IPS-18c (cell line): ENCODE results near the gene ACCS.

Source experiments
- H3K4me3 ChIP-seq: 2 replicates; pipeline ENCODE4 v1.7.0; 2013; ENCODE audit warnings: low read depth, mild to moderate bottlenecking, low read length, moderate library complexity; ENCODE audit not compliant: insufficient read depth
- H3K9me3 ChIP-seq: one replicate; pipeline ENCODE4 v1.6.1; 2013; ENCODE audit warnings: mild to moderate bottlenecking, low read length, moderate library complexity; ENCODE audit not compliant: control insufficient read depth, insufficient read depth

ACCS gene

DNA sequence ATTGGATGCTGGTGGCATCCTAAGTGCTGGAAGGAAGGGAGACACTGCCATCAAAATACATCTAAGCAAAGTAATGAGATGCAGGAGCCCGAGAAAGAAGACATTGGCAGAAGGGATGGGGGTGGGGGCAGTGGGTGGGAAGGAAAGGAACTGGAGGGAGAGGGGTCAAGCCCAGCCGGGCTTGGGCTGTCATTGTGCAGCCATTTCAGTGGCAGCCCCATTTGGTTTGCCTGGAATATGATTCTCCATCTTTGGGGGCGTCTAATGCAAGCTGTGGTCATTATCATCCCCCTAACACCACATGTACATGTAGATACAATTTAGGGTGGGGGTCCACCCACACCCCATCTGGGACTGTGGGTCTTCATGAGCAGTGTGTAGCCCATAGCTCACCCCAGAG is 32.2 kb upstream of the ACCS start:
- no peaks in the 10 kb centered on the region for H3K9me3 ChIP-seq
- no peak overlapping the region for H3K4me3 ChIP-seq

DNA sequence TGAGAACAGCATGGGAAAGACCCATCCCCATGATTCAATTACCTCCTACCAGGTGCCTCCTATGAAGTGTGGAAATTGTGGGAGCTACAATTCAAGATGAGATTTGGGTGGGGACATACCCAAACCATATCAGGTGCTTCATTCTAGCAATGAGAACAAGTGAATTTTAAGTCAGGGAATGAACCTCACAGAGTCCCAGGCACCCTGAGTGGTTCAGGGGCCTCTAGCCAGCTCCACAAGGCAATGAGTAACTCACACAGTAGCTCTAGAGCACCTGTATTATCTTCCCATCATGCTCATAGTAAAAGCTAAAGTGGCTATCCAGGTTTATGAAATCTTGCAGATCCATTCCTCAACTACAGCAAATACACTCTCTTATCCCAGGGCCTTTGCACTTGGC is 31.4 kb upstream of the ACCS start:
- no peak overlapping the region for H3K4me3 ChIP-seq
- H3K9me3 ChIP-seq = no peaks in the 10 kb centered on the region

DNA sequence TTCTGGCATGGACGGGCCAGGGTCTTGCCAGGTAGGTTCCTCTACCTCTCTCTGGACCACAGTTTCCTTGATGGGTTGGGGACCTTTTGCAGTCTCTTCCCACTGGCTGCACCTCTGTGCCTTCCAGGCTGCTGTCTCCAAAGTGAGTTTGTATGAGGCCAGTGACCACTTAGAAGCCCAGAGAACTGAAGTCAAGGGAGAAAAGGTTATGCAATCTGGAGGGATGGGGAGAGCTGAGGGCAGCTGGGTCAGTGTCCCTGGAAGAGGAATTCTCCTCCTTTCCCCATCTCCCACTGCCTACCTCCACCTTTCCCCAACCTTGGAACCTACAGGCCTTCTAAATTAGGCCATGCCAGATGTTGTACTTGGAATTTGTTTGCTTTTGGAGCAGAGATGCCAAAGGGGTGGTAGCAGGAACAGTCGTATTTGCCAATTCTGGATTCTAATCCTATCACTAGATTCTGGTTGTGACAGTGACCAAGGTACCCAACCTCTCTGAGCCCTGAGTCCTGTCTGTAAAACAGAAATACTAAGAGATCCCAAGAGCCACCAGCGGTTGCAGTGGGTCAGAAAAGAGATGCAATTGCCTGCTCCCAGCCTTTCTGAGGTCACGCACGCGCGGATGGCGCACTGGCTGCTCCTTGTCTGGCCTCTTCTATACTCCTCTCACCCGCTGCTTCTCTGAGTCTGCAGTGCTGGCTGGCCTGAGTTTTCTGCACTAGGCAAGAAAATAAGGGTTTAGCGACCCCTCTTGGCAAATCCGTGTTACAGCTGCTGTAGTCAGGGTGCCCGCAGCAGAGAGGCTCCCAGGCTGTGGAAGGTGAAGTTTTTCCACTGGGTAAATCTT is 29.0 kb upstream of the ACCS start:
- H3K4me3 ChIP-seq = no peak overlapping the region
- H3K9me3 ChIP-seq = no peaks in the 10 kb centered on the region

DNA sequence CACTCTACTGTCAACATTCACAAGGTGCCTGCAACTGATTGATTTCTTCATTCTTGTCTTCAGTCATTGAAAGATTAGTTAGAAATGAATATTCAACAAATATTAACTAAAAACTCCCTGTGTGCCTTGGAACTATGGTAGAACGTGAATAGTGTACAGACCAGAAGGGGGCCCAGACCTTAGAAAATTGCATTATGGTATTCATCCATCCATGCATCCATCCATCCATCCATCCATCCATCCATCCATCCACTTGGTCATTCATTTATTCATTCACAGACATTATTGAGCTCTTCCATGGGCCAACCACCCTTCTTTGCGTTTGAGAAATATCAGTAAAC is 28.4 kb upstream of the ACCS start:
- Histone ChIP-seq H3K4me3 (no peak overlapping the region), H3K9me3 (no peaks in the 10 kb centered on the region)

DNA sequence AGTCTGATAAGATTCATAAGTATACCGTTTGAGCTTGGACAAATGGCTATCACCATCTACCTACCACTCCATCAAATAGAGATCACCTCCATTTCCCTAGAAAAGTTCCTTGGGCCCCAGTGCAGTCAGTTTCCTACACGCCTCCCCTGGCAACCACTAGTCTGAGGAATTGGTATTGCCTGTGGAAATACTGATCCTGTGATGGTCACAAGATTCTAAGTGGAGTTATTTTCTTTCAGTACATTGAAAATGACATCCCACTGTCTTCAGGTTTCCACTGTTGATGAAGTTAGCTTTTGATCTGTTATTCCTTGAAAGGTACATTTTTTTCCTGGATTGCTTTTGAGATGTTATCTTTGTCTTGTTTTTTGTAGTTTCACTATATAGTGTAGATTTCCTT is 22.9 kb upstream of the ACCS start:
- H3K4me3 ChIP-seq = no peak overlapping the region
- H3K9me3 ChIP-seq = no peaks in the 10 kb centered on the region

DNA sequence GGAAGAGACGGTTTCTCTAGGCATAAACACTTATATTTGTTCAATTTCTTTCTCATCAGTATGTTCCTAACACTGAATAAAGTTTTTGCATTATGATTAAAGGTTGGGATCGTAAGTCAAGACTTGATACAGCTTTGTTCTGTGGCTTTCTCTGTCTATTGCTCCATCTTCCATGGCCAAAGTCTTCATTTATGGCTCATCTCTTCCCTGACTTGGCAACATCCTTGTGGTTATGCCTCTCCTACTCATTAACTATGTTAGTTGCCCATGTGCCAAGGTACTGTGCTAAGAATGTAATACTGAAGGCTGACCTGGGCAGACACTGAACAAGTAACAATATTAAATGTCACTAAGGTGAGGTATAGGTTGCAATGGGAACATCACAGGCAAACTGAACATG is 19.9 kb upstream of the ACCS start:
- no peak overlapping the region for H3K4me3 ChIP-seq
- no peaks in the 10 kb centered on the region for H3K9me3 ChIP-seq

DNA sequence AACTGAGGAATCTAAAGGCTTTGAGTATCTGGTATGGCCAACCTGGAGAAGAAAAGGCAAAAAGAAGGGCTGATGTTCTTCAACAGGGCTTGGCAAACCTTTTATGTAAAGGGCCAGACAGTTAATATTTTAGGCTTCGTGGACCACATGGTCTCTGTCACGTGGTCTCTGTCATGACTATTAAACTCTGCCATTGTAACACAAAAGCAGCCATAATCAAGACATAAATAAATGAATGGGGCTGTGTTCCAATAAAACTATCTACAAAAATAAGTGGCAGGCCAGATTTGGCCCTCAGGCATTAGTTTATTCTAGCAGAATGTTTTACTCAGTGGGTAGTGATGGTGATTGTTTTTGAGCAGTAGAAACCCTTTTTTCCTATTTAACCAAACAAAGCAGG is 18.8 kb upstream of the ACCS start:
- H3K9me3 ChIP-seq = no peaks in the 10 kb centered on the region
- H3K4me3 ChIP-seq = no peak overlapping the region

DNA sequence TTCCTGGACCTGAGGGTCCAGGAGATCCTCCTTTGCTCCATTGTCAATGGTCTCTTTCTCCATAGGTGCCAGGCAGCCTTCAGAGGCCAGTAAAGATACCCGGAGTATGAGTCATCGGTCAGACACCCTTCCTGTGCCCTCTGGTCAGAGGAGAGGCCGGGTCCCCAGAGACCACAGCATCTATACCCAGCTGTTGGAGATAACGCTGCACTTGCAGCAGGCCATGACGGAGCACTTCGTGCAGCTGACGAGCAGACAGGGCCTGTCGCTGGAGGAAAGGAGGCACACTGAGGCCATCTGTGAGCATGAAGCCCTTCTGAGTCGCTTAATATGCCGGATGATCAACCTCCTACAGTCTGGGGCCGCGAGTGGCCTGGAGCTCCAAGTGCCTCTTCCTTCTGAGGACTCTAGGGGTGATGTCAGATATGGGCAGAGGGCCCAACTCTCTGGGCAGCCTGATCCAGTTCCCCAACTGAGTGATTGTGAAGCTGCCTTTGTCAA is 18.1 kb upstream of the ACCS start, which contains the start of gene ACCSL:
TSS of gene ACCSL (plus strand) at position 51 of the 501 bp plus-strand sequence. CDS start at position 107, 56 bp downstream.
- H3K9me3 ChIP-seq = no peaks in the 10 kb centered on the region
- H3K4me3 ChIP-seq = no peak within 1 kb of the TSS

DNA sequence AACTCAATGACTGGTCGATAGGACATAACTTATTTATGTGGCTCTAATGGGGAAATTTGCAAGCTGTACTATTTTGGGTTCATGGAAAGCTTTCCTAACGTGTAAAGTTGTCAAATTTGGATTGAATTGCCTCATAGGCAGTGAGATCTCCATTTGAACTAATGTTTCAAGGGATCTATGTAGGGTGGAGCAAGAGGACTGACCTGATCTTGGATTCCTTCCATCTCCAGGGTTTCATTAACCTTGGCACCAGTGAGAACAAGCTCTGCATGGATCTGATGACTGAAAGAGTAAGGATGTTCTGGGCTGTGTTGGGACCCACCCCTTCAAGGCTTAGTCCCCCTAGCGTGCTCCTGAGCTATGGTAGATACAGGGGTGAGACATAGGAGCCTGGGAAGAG is 16.2 kb upstream of the ACCS start:
- Histone ChIP-seq H3K9me3 (no peaks in the 10 kb centered on the region), H3K4me3 (no peak overlapping the region)

DNA sequence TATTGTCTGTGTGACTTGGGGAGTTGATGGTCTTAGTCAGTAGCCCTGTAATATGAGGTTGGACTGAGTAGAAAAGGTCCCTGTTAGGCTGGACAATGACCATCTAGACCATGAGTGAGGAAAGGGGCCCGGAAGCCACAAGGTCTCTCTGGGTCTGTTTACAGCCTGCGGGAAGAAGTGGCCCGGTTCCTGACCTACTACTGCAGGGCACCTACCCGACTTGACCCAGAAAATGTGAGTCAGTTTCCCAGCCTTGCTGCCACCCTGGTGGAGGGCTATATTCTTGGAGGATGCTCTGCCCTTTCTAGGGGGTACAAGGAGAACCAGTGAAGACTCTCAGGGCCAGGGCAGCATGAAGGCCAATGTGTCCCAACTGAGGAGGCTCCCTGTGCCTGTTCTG is 14.9 kb upstream of the ACCS start:
- H3K9me3 ChIP-seq = peaks cover 3% of the 10 kb centered on the region
- H3K4me3 ChIP-seq = no peak overlapping the region

DNA sequence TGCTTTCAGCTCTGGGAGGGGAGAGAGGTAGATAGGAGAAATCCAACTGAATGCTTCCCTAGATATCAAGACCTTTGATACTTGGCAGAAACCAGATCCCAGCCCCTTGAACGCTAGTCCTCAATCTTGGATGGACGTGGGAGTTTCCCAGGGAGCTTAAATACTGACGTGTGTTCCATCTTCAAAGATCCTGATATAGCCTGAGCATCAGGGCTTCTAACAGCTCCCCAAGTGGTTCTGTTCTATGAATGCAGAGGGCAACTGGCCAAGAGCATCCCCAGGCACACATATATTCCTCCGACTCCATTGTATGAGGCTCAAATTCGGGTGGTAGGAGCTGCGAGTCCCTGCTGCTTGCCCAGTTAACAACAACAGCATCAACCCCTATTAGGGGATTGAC is 8.7 kb upstream of the ACCS start:
- peaks cover 3% of the 10 kb centered on the region for H3K9me3 ChIP-seq

DNA sequence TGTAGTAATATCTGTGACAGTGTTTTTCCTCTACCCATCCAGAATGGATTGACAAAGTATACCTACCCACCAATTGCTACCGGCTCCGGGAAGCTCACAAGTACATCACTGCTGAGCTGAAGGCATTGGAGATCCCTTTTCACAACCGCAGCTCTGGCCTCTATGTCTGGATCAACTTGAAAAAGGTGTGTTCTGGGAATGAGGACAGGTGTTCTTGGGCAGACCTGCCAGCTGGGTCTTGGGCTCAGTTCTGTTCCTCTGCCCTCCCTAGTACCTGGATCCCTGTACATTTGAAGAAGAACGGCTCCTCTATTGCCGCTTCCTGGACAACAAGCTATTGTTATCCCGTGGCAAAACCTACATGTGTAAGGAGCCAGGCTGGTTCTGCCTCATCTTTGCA is 7.8 kb upstream of the ACCS start:
- H3K4me3 ChIP-seq = no peak overlapping the region
- peaks cover 3% of the 10 kb centered on the region for H3K9me3 ChIP-seq

More for the DNA sequence above, 8.7 kb upstream of the ACCS start:
- no peak overlapping the region for H3K4me3 ChIP-seq

DNA sequence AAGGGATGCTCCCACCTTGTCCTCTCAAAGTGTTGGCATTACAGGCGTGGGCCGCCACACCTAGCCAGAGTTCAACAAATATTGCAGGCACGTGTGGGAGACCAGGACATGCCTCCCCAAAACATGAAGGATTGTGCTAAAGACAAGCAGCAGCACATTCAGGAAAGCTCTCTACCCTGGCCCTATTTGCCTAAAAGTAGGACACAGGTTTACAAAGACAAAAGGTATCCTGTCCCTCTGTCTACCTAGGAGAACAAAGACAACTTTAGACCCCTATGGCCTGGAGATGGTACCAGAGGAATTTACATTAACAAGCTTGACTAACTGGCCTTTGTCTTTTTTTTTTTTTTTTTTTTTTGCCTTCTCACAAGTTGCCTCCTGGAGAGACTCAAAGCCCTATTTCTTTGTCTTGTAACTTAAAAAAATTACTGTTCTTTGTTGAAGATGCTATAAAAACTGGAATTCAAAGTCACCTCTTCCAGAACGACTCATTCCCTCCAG is 859 bp upstream of the ACCS start:
- no peak overlapping the region for H3K4me3 ChIP-seq

DNA sequence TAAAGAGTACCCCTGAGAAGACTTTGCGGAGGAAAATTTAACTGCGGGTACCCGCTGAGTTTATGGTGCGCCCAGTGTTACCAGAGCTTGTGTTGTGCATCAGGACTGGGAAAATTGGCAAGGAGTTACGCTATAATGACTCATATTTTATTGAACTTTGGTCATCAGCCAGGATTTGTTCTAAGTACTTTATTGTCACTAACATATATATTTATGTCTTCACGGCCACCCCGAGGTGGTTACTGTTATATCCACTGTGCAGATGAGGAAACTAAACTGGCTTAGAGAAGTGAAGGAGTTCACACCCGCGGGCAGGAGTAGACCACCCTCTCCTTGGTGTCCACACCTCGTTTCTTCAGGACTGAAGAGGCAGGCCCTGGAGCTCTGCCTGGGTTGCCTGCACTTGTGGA is 667 bp downstream of the ACCS start:
- peak overlapping the region; percentile 62; the same call in 1 of the 2 replicates for H3K4me3 ChIP-seq

More for the DNA sequence above, 859 bp upstream of the ACCS start:
- H3K9me3 ChIP-seq = no peaks in the 10 kb centered on the region

DNA sequence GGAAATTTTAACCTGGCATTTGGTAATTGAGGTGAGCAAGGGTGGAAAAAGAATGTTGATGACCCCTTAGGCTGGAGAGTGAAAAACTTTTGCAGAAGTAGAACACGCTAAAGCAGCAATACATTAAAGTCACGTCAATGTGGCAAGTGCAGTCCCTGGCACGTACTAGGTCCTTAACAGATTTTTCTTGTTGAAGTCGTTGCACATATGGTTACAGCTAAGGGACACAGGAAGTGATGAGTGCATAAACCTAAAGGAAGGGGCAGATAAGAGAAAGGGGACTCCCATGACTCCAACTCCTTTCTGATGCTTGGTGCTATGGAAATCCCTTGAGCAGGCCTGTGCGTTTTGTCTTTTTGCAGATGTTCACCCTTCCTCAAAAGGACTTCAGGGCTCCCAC is 1.2 kb downstream of the ACCS start:
- Histone ChIP-seq H3K9me3 (no peaks in the 10 kb centered on the region), H3K4me3 (no peak overlapping the region)

More for the DNA sequence above, 667 bp downstream of the ACCS start:
- H3K9me3 ChIP-seq = no peaks in the 10 kb centered on the region

DNA sequence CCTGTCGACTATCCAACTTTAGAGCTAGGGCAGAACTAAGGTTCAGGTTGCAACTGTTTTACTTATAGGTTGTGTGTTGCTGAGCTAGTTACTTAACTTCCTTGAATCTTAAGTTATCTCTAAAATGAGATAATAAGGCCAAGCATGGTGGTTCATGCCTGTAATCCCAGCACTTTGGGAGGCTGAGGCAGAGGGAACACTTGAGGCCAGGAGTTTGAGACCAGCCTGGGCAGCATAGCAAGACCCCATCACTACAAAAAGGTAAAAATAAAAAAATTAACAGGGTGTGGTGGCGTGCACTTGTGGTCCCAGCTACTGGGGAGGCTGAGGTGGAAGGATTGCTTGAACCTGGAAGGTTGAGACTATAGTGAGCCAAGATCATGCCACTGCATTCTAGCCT is 2.1 kb downstream of the ACCS start:
- H3K9me3 ChIP-seq = no peaks in the 10 kb centered on the region
- H3K4me3 ChIP-seq = no peak overlapping the region

DNA sequence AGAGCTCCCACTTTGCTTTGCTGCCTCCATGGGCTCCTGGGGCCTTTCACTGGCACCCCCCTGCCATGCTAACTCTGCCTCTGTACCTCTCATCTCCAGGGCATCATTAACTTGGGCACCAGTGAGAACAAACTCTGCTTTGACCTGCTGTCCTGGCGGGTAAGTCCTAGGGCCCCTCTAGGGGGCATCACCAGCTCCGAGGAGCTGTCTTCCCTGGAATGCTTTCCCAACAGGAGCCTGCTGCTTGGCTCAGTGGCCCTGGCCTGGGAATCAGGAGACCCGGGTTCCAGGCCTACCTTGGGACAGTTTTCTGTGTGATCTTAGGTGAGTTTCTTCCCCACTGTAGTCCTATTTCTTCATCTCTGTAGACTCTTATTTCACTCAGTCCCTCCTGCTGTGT is 5.1 kb downstream of the ACCS start:
- Histone ChIP-seq H3K4me3 (no peak overlapping the region), H3K9me3 (no peaks in the 10 kb centered on the region)

DNA sequence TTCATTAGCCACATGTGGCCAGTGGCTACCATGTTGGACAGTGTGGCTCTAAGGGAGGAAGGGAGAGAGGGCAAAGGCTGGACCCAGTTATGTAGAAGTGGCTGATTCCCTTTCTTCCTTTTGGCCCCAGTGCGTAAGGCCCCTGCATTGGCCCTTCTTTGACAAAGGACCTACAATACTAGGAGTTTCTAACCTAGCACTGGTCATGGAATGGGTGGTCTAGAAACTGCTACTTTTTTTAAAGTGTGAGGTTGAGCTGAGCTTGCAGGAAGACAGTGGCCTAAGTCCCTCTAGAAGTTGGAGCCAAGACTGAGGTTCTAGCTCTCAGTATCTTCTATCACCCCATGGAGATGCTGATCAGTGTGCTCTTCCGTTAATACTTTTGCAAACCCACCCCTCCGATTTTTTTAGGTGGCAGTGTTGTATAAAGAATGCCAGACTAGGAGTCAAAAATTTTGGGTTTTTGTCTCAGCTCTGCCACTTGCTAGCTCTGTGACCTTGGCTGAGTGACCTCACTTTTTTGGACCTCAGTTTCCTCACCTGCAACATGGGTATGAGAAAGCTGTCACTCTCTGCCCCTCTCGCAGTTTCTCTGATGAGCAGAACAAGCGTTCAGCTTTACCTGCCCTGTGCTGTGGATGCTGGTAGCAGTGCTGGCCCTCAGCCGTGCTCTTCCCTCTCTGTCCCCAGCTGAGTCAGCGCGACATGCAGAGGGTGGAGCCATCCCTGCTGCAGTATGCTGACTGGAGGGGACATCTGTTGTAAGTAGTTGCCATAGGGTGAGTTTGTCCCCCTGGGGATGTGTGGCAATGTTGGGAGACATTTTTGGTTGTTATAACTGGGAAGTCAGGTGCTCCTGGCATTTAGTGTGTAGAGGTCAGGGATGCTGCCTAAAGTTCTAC is 6.9 kb downstream of the ACCS start:
- no peak overlapping the region for H3K4me3 ChIP-seq

More for the DNA sequence above, 6.9 kb downstream of the ACCS start:
- H3K9me3 ChIP-seq = no peaks in the 10 kb centered on the region
